ENCODE results near the gene SERTAD3.
"Not testable (repeated sequence)": the region's sequence is repeated elsewhere in the genome, so short reads cannot be mapped to it uniquely, and the experiment has no call there.

SERTAD3 gene

DNA sequence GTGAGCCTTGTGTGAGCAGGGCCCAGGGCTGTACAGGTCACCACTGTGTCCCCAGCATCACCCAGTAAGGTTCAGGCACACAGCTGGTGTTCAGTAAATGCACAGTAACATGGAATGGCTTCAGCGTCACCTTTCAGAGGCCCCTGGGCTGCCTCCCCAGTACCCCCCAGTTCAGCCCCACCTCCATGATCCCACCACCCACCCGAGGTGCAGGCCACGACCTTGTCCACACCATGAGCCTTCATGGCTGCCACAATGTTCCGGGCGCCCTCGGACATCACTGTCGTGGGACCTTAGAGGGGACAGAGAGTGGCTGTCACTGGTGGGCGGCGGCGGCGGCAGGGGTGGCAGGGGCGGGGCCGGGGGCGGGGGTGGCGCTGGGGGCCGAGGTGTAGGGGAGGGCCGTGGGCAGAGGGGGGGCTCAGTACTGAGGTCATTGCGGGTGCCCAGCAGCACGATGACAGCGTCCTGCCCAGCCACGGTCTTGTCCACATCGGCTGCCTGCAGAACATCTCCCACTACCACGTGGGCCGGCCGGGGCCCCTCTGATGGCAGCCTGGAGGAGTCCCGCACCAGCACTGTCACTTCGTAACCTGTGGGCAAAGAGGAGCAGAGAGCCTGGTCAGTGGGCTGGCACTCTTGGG lies 13.9 kb upstream of the SERTAD3 start:
- DNase-seq, result no peak

DNA sequence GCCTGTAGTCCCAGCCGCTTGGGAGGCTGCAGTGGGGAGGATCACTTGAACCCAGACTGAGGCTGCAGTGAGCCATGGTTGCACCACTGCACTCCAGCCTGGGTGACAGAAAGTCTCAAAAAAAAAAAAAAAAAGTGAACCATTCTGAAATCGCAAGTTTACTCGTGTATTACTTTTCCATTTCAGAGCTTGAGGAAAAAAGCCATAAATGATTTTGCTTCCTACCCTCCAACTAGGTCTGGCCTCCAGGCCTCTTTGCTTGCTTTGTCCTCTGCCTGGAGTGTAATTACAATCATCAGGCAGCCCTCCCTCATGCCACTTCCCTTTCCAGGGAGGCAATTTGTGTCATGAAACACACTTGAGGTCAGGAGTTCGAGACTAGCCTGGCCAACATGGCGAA lies 12.9 kb upstream of the SERTAD3 start:
- no peak for DNase-seq

DNA sequence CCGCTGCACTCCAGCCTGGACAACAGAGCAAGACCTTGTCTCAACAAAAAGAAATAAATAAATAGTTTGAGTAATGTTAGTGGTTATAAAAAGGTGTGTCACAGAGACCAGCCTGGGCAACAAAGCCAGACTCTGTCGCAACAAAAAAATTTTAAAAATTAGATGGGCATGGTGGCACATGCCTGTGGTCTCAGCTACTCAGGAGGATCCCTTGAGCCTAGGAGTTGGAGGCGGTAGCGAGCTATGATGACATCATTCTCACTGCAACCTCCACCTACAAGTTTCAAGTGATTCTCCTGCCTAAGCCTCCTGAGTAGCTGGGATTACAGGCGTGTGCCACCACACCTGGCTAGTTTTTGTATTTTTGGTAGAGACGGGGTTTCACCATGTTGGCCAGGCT lies 9.8 kb upstream of the SERTAD3 start:
- not testable (repeated sequence) for DNase-seq

DNA sequence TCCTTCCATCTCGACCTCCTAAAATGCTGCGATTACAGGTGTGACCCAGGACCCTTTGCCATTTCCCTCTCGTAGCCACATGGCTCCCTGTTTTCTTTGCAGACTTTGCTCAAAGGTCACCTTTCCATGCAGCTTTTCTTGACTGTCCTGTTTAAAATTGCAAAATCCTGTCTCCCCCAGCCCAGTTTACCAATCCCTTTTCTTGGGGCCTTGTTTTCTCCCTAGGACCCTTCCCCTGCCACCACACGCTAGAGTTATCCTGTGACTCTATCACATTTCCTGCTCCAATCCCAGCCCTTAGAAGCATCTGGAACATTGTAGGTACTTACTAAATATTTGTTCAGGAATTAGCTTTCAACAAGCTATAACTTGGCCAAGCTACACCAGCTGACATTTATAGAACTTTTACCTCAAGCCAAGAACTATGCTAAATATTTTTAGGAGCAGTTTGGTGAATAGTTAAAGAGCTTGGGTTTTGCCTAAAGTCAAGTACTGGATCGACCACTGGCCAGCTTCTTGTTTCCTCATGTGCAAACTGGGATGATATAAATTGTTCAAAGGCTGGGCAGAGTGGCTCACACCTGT lies 9.1 kb upstream of the SERTAD3 start:
- DNase-seq, result no peak

DNA sequence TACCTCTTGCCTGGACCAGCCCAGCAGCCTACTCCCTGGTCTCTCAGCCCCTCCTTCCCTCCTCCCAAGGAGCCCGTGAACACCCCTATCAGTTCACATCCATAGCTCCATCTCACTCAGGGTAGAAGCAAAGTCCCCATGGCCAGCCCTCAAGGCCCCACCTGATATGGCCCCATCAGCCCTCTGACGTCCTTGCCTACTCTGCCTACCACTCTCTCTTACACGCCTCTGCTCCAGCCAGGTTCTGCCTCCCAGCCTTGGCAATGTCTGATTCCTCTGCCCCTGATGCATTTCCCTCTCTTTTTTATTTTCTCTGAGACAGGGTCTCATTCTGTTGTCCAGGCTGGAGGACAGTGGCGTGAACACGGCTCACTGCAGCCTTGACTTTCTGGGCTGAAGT lies 7.9 kb upstream of the SERTAD3 start:
- DNase-seq, result no peak

DNA sequence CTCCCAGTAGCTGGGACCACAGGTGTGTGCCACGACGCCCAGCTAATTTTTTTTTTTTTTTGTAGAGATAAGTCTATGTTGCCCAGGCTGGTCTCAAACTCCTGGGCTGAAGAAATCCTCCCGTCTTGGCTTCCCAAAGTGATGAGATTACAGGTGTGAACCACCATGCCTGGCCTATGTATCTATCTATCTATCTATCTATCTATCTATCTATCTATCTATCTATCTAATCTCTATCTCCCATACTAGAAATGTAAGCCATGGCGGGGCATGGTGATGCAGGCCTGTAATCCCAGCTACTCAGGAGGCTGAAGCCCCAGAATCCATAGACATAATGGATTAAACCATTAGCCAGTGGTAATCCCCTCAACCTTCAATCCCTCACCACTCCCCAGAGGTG lies 6.5 kb upstream of the SERTAD3 start:
- peak; percentile 93 for DNase-seq

DNA sequence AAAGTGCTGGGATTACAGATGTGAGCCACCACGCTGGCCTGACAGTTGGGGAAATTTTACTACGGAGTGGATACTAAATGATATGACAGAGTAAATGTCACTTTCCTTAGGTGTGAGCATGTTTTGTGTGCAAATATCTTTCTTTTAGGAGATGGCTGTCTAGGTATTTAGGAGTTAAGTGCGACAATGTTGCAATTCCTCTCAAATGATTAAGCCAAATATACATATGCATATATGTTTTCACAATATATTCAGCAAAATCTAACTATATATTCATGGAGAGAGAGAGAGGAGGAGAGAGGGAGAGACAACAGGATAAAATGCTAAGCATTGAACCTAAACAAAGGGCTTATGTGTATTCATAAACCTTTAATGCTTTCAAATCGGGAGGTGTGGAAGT lies 5.4 kb upstream of the SERTAD3 start:
- no peak for DNase-seq

DNA sequence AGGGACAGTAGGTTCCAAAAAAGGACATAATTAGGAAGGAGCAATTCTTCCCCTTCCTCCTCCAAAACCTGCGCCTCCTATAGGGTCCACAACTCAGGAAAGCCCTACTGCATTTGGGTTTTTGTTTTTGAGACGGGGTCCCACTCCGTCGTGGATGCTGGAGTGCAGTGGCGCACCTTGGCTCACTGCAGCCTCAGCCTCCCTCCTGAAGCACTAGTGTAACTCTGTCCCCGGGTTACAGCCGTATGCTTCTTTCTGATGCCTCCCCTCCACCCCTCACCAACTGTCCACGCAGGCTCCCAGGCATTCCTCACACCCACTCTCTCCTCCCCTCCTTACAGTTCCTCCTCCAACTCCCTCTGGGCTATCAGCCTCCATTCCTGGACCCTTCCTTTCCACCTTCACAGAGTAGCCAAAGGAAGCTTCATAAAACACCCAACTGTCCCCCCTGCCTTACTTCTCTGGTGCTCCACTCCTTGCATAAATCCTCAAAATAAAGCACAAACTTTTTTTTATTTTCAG lies 2.2 kb upstream of the SERTAD3 start:
- no peak for DNase-seq

DNA sequence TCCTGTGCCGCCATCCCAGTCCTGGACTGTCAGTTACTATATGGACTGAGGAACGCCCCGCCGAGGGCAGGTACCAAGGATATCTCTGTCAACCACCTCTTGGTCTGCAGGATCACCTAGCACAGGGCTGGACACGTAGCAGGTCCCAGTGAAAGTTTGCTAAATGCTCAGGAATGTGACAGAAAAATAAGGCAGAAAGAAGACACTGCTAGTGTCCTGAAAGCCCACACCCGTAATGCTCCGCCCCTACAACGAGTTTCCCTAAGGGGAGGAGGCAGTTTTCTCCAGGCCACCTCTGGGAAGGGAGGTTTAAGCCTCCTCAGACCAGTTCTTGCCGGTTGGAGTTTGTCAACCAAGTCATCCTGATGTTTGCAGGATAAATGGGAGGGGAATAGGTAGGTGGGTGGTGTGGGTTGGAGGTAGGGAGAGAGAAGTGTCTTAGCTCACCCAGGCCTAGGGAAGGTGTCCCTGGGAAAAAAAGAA lies 1.7 kb upstream of the SERTAD3 start:
- DNase-seq, result peak; percentile 65

DNA sequence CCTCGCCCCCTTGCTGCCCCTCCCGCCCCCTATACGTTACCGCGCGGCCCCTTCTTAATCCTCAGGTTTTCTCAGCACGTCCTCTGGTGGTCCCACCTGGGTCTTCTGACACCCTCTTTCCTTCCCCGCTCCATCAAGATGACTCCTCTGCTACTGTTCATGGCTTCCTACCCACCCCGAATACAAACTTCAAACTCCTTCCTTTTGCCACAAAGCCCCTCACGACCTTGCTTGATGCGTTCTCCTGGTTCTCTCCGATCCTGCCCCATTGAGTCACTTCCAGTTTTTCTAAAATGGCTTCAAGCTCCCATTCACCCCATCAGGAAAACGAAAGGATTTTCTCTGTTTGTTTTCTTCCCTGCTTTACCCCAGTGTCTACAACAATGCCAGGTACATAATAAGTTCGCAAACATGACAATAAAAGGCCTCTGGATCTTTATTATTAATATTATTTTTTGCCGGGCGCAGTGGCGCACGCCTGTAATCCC lies 734 bp upstream of the SERTAD3 start:
- no peak for DNase-seq

DNA sequence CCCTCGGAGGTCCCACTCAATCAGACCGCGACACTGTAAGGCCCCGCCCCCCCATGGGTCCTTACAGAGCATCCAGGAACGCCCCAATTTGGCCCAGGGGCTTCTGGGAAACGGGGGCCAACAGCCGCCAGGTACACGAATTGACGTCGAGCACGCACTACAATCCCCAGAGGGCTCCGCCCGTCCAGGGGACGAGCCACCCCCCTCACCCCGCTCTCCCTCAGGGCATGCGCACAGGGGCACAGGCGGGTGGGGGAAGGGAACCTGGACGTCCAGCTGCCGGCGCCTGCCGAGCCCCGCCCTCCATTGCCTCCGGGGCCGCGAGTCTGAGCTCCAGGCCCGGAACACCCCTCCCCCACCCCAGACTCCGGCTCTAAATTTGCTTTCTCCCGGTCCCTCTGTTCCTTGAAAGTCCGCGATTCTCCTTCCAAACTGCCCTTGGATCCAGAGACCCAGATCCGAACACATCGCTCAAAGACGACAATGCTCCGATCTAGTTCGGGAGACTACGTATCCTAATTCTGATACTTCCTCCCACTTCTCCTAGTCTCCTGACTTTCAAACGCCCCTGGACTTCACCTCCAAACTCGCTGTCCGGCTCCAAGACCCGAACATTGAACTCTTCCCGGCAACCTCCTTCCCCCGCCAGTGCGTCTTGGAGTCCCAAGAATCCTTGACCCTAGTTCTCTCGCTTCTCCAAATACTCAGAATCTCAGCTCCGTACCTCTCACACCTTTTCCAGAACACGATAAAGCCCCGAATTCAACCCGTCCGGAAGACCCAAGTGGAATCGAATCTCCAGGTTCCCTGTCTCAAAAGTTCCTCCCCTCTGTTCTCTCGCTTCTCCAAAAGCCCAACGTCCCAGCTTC lies 770 bp downstream of the SERTAD3 start:
- DNase-seq, result peak; percentile 100

DNA sequence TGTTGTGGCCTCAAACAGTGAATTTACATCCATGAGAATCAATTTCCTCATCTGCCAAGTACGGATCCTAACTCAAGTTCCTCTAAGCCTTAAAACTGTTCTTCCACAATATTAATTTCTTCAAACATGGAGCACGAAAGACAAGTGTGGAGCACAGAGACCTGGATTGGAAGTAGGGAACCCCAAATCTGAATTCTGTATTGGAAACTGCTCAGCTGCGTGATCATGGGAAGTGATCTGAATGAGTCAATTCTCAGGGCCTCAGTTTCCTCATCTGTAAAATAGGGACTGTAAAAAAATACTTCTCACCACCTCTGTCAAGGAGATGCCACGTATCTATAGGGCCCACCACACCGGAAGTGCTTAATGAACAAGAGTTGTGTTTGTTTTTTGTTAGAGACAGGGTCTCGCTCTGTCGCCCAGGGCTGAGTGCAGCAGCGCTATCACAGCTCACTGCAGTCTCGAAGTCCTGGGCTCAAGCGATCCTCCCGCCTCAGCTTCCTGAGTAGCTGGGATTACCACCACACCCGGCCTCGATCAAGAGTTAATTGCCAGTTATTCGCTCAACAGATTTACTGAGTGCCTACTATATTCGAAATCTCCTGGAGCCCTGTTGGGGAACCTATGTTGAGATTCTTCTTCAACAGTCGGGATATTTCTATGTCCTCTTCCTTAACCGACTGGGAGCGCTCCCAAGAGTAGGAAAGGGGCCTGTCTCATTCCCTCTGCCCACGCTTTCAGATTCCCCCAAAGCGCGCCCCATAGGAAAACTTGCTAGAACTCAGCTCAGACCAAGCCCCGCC lies 1.6 kb downstream of the SERTAD3 start:
- DNase-seq, result no peak

DNA sequence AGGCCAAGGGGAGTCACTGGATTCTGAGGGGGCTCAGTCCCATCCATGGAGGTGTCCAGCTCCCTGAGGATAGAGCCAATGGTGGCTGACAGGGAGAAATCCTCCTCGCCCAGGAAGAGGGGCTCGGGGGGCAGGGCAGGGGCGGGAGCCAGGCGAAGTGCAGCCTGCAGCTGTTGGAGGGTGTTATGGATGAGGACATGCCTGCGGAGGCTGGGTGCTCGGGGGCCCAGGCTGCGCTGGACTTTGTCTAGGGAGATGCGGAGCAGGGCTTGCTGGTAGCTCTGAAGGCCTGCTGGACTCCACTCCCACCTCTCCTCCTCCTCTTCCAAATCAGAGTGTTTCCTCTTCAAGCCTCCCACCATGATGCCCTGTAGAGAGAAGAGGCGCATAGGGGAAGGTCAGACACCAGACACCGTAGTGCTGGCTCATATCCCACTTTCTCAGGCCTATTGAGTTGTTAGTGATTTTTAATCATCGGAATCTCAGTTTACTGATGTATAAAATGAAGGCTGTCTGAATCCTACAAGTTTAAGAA lies 2.3 kb downstream of the SERTAD3 start:
- no peak for DNase-seq

DNA sequence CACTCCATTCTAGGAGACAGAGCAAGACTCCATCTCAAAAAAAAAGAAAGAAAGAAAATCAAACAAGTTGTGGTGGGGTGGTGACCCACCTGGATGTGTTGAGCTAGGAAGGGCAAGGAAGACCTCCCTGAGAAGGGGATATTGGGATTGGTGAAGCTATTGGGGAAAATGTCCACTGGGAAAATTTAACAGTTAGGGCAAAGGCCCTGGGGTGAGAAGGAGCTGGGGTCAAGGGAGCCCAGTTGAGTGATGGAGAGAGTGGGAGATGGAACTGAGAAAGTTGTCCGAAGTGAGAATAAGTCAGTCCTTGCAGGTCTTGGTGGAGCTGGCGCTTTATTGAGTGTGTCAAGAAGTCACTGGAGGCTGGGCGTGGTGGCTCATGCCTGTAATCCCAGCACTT lies 5.9 kb downstream of the SERTAD3 start:
- DNase-seq, result no peak

DNA sequence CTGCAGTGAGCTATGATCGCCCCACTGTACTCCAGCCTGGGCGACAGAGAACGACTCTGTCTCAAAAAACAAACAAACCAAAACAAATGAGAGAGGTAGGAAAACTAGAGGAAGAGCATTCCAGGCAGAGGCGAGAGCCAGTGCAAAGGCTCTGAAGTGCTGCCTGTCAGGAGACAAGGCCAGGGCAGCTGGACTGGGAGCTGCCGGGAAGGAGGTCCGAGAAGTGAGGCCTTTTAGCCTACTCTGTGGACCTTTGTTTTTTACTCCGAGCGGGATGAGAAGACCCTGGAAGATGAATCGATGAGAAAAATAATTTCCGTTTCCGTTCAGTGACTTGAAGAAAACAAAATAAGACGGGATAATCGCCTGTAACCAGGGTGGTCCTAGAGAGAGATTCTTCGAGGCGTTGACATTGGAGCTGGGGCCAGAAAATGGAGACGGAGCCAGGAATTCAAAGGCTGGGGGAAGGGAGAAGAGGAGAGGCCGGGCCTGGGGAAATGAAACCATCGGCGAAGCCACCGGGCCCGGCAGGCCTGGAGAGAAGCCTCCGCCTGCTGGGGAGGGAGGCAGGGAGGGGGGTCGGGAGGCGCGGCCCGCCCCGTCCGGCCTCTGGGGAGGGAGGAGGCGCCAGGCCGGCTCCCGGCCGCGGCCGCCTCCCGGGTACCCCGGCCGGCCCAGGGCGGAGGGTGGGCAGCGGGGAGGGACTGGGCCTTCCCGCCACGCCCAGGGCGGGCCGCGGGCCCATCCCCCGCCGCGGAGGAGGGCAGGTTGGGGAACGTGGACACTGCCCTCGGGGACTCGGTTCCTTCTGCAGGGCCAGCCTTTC lies 10.5 kb downstream of the SERTAD3 start:
- DNase-seq, result peak; percentile 88

DNA sequence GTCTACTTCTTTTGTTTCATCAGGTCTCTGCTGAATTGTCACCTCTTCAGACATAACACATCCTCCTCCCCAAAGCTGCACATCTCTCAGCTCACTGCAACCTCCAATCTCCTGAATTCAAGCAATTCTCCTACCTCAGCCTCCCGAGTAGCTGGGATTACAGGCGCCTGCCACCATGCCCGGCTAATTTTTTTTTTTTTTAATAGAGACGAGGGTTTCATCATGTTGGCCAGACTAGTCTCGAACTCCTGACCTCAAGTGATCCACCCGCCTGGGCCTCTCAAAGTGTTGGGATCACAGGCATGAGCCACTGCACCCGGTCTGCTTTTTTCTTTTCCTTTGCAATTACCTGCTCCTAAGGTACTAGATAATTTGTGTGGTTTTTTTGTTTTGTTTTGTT lies 11.4 kb downstream of the SERTAD3 start:
- not testable (repeated sequence) for DNase-seq

DNA sequence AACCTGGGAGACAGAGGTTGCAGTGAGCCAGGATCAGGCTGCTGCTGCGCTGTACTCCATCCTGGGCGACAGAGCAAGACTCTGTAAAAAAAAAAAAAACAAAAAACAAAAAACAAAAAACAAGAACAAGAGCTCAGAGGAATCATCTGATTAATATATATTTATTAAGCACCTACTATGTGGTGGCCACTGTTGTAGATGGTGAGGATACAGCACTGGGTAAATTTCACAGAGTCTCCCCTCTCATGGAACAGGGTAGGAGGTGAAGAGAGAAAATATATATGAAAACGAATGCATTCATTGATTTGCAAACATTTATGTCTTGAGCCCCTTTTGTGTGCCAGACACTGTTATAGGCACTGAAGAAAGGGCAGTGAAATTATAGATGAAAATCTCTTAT lies 12.4 kb downstream of the SERTAD3 start:
- DNase-seq, result no peak

DNA sequence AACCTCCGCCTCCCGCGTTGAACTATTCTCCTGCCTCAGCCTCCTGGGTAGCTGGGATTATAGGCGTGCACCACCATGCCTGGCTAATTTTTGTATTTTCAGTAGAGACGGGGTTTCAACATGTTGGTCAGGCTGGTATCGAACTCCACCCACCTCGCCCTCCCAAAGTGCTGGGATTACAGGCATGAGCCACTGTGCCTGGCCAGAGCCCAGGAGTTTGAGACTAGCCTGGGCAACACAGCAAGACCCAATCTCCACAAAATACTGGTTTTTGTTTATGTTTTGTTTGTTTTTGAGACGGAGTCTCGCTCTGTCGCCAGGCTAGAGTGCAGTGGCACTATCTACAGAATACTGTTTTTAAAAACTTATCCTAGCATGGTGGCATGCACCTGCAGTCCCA lies 13.9 kb downstream of the SERTAD3 start:
- DNase-seq, result not testable (repeated sequence)

DNA sequence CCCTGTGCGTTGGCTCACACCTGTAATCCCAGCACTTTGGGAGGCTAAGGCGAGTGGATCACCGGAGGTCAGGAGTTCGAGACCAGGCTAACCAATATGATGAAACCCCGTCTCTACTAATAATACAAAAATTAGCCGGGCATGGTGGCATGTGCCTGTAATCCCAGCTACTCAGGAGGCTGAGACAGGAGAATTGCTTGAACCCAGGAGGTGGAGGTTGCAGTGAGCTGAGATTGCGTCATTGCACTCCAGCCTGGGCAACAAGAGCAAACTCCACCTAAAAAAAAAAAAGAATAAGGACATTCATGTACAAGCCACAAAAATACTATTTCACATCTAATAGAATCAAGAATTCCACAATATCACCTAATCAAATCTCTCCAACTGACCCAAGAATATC lies 15.9 kb downstream of the SERTAD3 start:
- DNase-seq, result not testable (repeated sequence)

DNA sequence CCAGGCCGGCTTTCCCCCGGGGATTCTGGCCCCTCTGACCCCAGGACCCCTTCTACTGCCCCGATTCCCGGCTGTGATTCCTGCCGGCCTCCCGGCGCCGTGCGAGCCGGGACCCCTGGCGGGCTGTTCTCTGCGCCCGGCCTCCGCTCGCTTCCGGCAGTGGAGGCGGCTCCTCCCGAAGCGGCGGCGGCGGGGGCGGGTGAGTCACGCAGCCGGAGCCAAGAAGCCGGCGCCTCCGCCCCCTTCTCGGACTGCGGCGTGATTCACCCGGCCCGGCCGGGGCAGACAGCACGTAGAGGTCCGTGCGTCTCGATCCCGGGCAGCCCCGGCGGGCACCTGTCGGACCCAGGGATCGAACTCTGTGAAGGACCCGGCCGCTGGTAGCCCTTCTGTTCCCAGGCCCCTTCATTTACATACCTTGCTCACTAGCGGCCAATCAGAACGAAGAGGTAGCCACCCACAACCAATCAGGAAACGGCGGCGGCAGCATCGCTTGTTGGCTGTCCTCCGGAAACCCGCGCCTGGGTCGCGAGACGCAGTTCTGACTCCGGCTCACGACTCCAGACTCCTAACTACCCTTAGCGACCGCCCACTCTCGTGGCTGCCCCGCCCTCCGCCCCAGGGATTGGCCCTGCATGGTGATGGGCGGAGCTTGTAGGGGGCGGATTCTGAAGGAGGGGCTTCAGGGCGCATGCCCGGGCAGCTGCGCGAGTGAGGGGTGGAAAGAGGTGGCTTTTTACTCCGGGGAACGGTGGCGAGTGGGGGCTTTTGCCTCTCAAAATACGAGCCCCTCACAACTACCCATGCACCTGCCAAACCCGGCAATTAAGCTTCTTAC lies 18.5 kb downstream of the SERTAD3 start, which contains the start of gene SERTAD1:
Gene SERTAD1 (minus strand): TSS at position 543 of the 838 bp plus-strand sequence. CDS start 2,446 bp downstream, outside the sequence.
- peak; percentile 100 for DNase-seq
